T-helper 9 cell (primary cell): ENCODE data around the gene IGF2BP2.
"Not testable (repeated sequence)": the region's sequence is repeated elsewhere in the genome, so short reads cannot be mapped to it uniquely, and the experiment has no call there.

ENCODE experiments used
- DNase-seq: peaks from one replicate; pipeline ENCODE4 v3.0.0-alpha.2; 2020

The IGF2BP2 gene

GRCh38 chr3:185831990-185832389 is 7.1 kb upstream of the IGF2BP2 start:
- no peak for DNase-seq

- no peak for DNase-seq
These were observed 6.4 kb upstream of the IGF2BP2 start for GRCh38 chr3:185831195-185831594.

GRCh38 chr3:185830018-185830797 is 5.4 kb upstream of the IGF2BP2 start:
- DNase-seq: no peak

- DNase-seq: no peak
These were observed 3.9 kb upstream of the IGF2BP2 start for GRCh38 chr3:185828755-185829154.

GRCh38 chr3:185827595-185828344 is 2.9 kb upstream of the IGF2BP2 start:
- no peak for DNase-seq

- no peak for DNase-seq
These were observed 1.0 kb upstream of the IGF2BP2 start for GRCh38 chr3:185825639-185826481.

GRCh38 chr3:185824051-185825005 is 514 bp downstream of the IGF2BP2 start:
- DNase-seq: no peak

- no peak for DNase-seq
These were observed 1.5 kb downstream of the IGF2BP2 start for GRCh38 chr3:185823078-185824044.

- DNase-seq: no peak
These were observed 2.4 kb downstream of the IGF2BP2 start for GRCh38 chr3:185822221-185823000.

GRCh38 chr3:185820973-185821758 is 3.7 kb downstream of the IGF2BP2 start:
- no peak for DNase-seq

GRCh38 chr3:185818267-185818875 is 6.5 kb downstream of the IGF2BP2 start:
- no peak for DNase-seq

- no peak for DNase-seq
These were observed 9.2 kb downstream of the IGF2BP2 start for GRCh38 chr3:185815391-185816282.

GRCh38 chr3:185813691-185814215 is 11.1 kb downstream of the IGF2BP2 start:
- DNase-seq: no peak

GRCh38 chr3:185813205-185813604 is 11.6 kb downstream of the IGF2BP2 start:
- no peak for DNase-seq

GRCh38 chr3:185807445-185808068 is 17.3 kb downstream of the IGF2BP2 start:
- DNase-seq: no peak

GRCh38 chr3:185798831-185799110 is 26.1 kb downstream of the IGF2BP2 start:
- DNase-seq: not testable (repeated sequence)
